Motor neuron (in vitro differentiated cells): ENCODE data around the gene SON. TPM values are rescaled to one million over a fixed set of nuclear protein-coding genes. Genes with fewer than 3 reads are reported as not detected.
"Not testable (repeated sequence)": the region's sequence is repeated elsewhere in the genome, so short reads cannot be mapped to it uniquely, and the experiment has no call there.

Experiments
- ATAC-seq, 8 experiments: fragments of 200-7000 bp; cut with Tn5 transposase; replicated peaks in 6 of 8; 2 replicates each; pipeline ENCODE4 v1.8.0; 2021; ENCODE audit warnings: mild to moderate bottlenecking in 8 of 8, moderate library complexity in 8 of 8
- H3K27ac ChIP-seq, 2 donors: fragments of 250-450 bp; sonication (Bioruptor Pico); 2 replicates each; pipeline ENCODE4 v1.9.0; 2021; ENCODE audit warnings: antibody characterized with exemption in 2 of 2, mild to moderate bottlenecking in 2 of 2, moderate library complexity in 1 of 2
- H3K4me1 ChIP-seq, 2 donors: fragments of 250-450 bp; sonication (Bioruptor Pico); replicated peaks in 1 of 2; 2 replicates each; pipeline ENCODE4 v1.6.1; 2021; ENCODE audit warnings: antibody characterized with exemption in 2 of 2, mild to moderate bottlenecking in 2 of 2, moderate library complexity in 1 of 2
- H3K4me3 ChIP-seq, 5 donors: fragments of 250-450 bp; sonication (Bioruptor Pico); 2 replicates each; pipeline ENCODE4 v1.9.0; 2021; ENCODE audit warnings: antibody characterized with exemption in 5 of 5, mild to moderate bottlenecking in 5 of 5, moderate library complexity in 4 of 5
- WGBS, 10 experiments: fragments of 450-650 bp; shearing (Covaris generic); methylation state at CpG; one replicate each; pipeline ENCODE4 v1.0.0; 2022; 5-methylcytosine and 5-hydroxymethylcytosine counted together
- in situ Hi-C, 9 experiments: fragments of 400-800 bp; cut with MboI; loops; one replicate each; pipeline ENCODE4 v1.15.0; 2021; ENCODE audit warnings: low sequenced_read_pairs in 9 of 9, low pct_unique_long_range_greater_than_20kb in 2 of 9; ENCODE audit not compliant: unreplicated experiment in 9 of 9
- total RNA-seq, 8 experiments: library from RNA; unstranded; fragments of 300-600 nt; gene quantifications; 2 replicates each; pipeline versions ENCODE4 v1.2.3 to v1.2.4, GENCODE V29; 2022

The SON gene
- 100 to 1,000 TPM in 7 of 8 experiments, 10 to 100 TPM in 1; 97.3 to 440 (median 181) TPM for total RNA-seq

DNA sequence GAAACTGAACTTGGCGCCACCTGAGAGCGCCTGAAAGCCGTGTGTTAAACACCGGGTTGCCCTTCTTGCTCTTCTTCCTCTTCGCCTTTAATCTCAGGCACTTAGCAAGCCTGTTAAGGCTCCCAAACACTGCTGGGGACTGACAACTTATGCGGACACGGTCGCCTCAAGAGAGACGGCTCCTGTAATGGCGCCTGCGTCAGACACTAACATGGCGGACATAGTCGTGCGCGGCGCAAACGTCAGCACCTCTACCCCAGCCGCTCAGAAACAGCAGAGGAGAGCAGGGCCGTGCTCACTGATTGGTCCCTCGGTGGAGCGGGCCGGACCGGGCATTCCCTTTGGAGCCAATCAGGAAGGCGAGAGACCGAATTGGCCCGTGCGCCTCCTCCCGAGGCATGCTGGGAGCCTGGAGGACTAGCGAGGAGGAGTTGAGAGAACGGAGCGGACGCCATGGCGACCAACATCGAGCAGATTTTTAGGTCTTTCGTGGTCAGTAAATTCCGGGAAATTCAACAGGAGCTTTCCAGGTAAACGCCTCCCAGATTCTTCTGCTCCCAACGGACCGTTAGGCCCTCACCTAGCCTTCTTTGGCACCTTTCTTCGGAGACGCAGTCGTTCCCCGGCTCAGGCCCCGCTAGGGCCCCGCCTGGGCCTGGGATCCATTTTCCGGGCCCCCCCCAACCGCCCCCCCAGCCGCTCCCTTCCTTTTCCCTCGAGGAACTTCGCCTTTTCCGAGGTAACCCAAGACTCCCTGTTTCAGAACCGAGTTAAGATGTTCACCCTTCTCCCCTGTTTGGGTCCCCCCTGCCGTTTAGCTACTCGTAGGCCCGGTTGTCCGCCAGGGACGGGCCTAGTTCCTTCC, at the start of gene SON:
Gene SON, plus strand, starts transcription at position 399 of the 865 bp plus-strand sequence. Its CDS starts 55 bp downstream, at position 454.
- in situ Hi-C loops, result no loop called here
- 0% methylated on average over 2 to 20 of the region's 57 CpGs; no CpG with 5 or more reads in 4 of the 10 experiments for WGBS, 10 experiments

GRCh38 chr21:33493756-33494155, 49.1 kb upstream of the SON start:
- in situ Hi-C loops, result no loop called here
- 37 to 100% (median 84%) methylated on average over 1 to 3 of the region's 3 CpGs; no CpG with 5 or more reads in 4 of the 10 experiments for WGBS, 10 experiments

More for the DNA sequence above, at the start of gene SON:
- peak; percentile 86 to 95 (median 94) for ATAC-seq
- Histone ChIP-seq H3K4me3 (peak within 1 kb of the TSS; percentile 59 to 94 (median 75)), H3K4me1 (peaks cover 5 to 12% of the 10 kb centered on the region in 2 donors), H3K27ac (peak within 1 kb of the TSS; percentile 99 to 100)

DNA sequence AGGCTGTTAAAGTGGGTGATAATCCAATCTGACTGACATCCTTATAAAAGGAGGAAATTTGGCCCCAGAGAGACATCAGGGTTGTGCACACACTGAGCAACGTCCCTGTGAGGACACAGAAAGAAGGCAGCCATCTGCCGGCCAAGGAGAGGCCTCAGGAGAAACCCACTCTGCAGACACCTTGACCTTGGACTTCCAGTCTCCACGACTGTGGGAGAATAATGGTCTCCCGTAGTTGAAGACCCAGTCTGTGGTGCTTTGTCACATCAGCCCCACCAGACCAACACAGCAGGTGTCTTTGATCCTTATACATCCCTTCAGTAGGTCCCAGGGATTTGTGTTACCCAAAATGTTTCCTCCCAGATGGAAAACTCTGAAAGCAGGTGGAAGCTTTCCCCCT, 47.1 kb upstream of the SON start:
- Histone ChIP-seq H3K4me3 (no peak overlapping the region), H3K27ac (no peak overlapping the region), H3K4me1 (peaks cover 0 to 2% of the 10 kb centered on the region in 2 donors)
- 20 to 67% (median 57%) methylated on average over 1 to 4 of the region's 4 CpGs; no CpG with 5 or more reads in 5 of the 10 experiments for WGBS, 10 experiments
- in situ Hi-C loops, result no loop called here
- no peak for ATAC-seq

More at GRCh38 chr21:33493756-33494155, 49.1 kb upstream of the SON start:
- no peak overlapping the region for H3K4me3 ChIP-seq
- peaks cover 0 to 3% of the 10 kb centered on the region in 2 donors for H3K4me1 ChIP-seq
- no peak for ATAC-seq
- no peak overlapping the region for H3K27ac ChIP-seq

- no peak overlapping the region for H3K27ac ChIP-seq
- in situ Hi-C loops, result no loop called here
- H3K4me1 ChIP-seq, result no peaks in the 10 kb centered on the region
- H3K4me3 ChIP-seq, result no peak overlapping the region
- 61 to 97% (median 79%) methylated on average over 3 to 5 of the region's 7 CpGs; no CpG with 5 or more reads in 4 of the 10 experiments for WGBS, 10 experiments
- ATAC-seq, result no peak
These were observed 46.5 kb upstream of the SON start for GRCh38 chr21:33496345-33496744.

DNA sequence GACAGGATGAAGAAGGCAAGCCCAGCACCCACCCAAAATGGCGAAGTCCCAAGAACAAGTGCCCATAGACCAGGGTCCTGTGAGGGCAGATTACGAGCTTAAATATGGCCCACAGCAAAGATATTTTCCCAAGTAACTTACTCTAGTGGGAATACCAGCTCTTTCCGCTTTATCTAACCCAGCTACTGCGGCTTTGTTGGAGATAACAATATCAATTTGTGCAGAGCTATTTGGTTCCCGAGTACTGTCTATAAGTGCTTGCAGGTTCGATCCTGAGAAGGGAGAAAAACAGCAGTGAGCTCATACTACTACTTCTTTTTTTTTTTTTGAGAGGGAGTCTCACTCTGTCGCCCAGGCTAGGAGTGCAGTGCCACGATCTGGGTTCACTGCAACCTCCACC, 37.0 kb upstream of the SON start:
- Histone ChIP-seq H3K4me1 (no peaks in the 10 kb centered on the region), H3K27ac (no peak overlapping the region), H3K4me3 (no peak overlapping the region)
- 90 to 100% (median 97%) methylated on average over 1 to 7 of the region's 8 CpGs for WGBS, 10 experiments
- no peak for ATAC-seq
- in situ Hi-C loops, result no loop called here

- H3K4me1 ChIP-seq, ATAC-seq, in situ Hi-C loops, H3K27ac ChIP-seq, H3K4me3 ChIP-seq: not testable (repeated sequence)
- 83 to 100% (median 100%) methylated on average over 1 of the region's 1 CpG; no CpG with 5 or more reads in 2 of the 10 experiments for WGBS, 10 experiments
These were observed 35.8 kb upstream of the SON start for GRCh38 chr21:33507003-33507402.

DNA sequence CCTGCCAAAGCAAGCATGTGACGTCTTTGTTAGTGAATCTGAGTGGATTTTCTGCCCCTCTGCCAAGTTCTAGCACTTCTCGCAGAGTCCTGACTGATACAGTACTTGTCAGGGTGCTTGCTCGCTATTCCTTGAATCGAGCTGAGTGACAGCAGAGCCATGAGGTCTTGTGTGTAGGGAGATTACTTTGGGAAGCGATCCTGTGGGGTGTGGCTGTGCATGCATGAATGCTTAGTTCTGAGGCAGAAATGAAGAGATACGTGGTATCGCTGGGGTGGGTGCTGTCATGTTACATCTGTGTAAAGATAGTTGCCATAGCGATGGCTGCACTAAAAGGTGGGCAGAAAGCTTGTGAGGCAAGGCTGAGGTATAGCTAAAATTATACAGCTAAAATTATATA, 32.0 kb upstream of the SON start:
- ATAC-seq, result peak in 3 of 8 experiments; percentile 39 to 69 (median 60)
- 75 to 100% (median 94%) methylated on average over 1 to 8 of the region's 8 CpGs; no CpG with 5 or more reads in 2 of the 10 experiments for WGBS, 10 experiments
- Histone ChIP-seq H3K4me3 (no peak overlapping the region), H3K27ac (no peak overlapping the region), H3K4me1 (no peaks in the 10 kb centered on the region)
- in situ Hi-C loops, result no loop called here

- in situ Hi-C loops, result no loop called here
- H3K4me1 ChIP-seq, result no peaks in the 10 kb centered on the region
- H3K27ac ChIP-seq, result no peak overlapping the region
- 10 to 95% (median 73%) methylated on average over 1 to 4 of the region's 4 CpGs; no CpG with 5 or more reads in 4 of the 10 experiments for WGBS, 10 experiments
- no peak overlapping the region for H3K4me3 ChIP-seq
- peak in 3 of 8 experiments; percentile 63 to 75 (median 74) for ATAC-seq
These were observed 31.2 kb upstream of the SON start for GRCh38 chr21:33511639-33512038.

DNA sequence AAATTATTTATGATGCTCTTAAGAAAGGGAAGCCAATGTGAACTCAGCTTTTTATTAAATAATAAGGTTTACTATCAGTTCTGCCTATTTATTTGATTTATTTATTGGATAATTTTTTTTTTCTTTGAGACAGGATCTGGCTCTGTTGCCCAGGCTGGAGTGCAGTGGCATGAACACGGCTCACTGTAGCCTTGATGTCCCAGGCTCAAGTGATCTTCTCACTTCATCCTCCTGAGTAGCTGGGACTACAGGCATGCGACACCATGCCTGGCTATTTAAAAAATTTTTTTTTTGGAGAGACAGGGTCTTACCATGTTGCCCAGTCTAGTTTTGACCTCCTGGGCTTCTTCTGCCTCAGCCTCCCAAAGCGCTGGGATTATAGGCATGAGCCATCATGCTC, 30.4 kb upstream of the SON start:
- ATAC-seq, result no peak
- 93 to 100% (median 100%) methylated on average over 1 to 3 of the region's 3 CpGs for WGBS, 10 experiments
- H3K4me1 ChIP-seq, result no peaks in the 10 kb centered on the region
- in situ Hi-C loops, result no loop called here
- H3K4me3 ChIP-seq, result no peak overlapping the region
- no peak overlapping the region for H3K27ac ChIP-seq

DNA sequence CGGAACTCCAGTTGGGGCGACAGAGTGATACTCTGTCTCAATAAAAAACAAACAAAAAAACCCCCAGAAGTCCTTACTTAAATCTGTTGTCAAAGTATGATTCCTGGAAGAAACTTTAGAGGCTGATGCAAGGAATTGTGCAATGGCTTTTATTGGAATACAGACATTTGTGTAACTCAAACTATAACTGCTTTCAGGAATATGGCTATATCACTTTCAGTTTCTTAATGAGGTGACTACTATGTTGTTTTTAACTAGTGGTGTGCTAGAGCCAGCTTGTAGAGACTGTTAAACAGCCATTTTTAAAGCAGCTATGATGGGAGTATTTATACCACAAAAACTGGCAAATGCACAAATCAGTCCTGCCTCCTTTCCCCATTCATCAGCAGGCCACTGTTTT, 28.6 kb upstream of the SON start:
- in situ Hi-C loops, result no loop called here
- peak in 2 of 8 experiments; percentile 16 to 69 for ATAC-seq
- WGBS, 10 experiments, result 90 to 100% (median 100%) methylated on average over 1 to 2 of the region's 2 CpGs; no CpG with 5 or more reads in 4 of the 10 experiments
- Histone ChIP-seq H3K4me1 (no peaks in the 10 kb centered on the region), H3K27ac (no peak overlapping the region), H3K4me3 (no peak overlapping the region)

GRCh38 chr21:33518899-33519298, 23.9 kb upstream of the SON start:
- in situ Hi-C loops, result no loop called here
- ATAC-seq, result no peak
- 93 to 100% (median 100%) methylated on average over 1 to 4 of the region's 4 CpGs; no CpG with 5 or more reads in 3 of the 10 experiments for WGBS, 10 experiments

DNA sequence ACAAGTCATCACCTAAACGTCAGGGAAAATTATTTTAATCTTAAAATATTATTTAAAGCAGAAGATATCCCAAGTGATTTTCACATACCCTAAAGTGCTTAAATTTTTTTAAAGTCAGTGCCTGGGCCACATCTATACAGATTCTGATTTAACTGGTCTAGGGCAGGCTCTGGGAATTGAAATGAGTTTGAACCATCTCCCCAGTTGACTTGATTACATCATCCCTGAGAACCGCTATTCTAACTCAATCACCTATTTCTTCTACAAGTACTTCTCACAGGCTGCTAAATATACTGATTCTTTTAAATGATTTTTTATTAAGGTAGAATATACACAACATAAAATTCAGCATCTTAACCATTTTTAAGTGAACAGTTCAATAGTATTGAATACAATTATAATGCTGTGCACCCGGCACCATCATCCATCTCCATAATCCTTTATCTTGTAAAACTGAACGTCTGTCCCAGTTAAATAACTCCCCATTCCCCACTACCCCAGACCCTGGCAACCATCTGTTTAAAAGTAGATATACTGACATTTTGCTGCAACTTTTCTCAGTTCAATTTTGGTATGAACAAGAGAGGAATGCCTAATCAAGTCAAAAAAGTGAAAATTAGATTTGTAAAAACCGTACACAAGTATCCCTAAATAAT, 20.4 kb upstream of the SON start:
- H3K27ac ChIP-seq, result peak overlapping the region; percentile 20 to 54
- in situ Hi-C loops, result no loop called here
- H3K4me3 ChIP-seq, result no peak overlapping the region
- peaks cover 16 to 18% of the 10 kb centered on the region in 2 donors for H3K4me1 ChIP-seq
- peak in 5 of 8 experiments; percentile 70 to 87 (median 75) for ATAC-seq
- WGBS, 10 experiments, result 10 to 100% (median 87%) methylated on average over 1 to 5 of the region's 5 CpGs

More at GRCh38 chr21:33518899-33519298, 23.9 kb upstream of the SON start:
- no peak overlapping the region for H3K4me3 ChIP-seq
- H3K4me1 ChIP-seq, result peaks cover 16 to 18% of the 10 kb centered on the region in 2 donors
- no peak overlapping the region for H3K27ac ChIP-seq

DNA sequence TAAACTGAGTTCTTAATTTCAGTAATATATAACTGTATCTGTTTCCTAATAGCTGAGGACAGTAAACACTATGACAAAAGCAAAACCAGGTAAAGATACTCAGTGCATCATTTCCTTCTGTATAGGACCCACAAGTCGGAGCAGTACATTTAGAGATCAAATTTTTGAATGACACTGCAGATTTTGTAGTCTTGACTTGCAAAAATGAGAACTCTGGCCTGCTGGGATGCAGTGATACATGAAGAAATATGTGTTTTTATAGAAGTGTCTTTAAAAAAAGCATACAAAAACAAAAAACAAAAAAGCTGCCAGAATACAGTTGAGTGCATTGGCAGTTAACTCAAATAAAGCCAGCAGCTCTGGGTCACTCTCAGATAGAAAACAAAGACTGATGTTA, 19.9 kb upstream of the SON start:
- ATAC-seq, result peak in 1 of 8 experiments; percentile 37
- WGBS, 10 experiments, result 13 to 100% (median 78%) methylated on average over 1 of the region's 1 CpG; no CpG with 5 or more reads in 1 of the 10 experiments
- in situ Hi-C loops, result no loop called here
- H3K4me1 ChIP-seq, result peaks cover 16 to 18% of the 10 kb centered on the region in 2 donors
- peak overlapping the region; percentile 20 to 54 for H3K27ac ChIP-seq
- H3K4me3 ChIP-seq, result no peak overlapping the region
